ENCODE measurements around the gene SNX4.

SNX4 gene

DNA sequence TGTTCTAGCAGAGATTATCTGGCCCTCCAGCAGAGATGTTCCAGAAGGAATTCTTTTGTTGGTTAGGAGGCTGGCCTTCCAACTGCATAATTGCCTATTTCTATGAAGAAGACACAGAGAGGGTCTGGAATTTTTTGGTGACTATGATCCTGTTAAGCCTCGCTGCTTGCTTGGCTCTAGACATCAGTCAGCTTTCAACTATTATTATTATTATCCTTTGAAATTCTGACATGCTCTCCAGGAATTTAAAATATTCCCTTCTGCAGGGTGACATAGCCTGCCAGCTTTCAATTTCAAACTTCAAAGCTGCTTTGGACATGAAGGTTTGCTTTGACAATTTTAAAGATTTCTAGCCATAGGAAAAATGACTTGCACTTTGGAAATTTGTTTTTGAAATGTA, 118.6 kb downstream of the SNX4 start:
- no peak for DNase-seq

- no peak for DNase-seq
Measured at GRCh38 chr3:125398952-125399351, 121.0 kb downstream of the SNX4 start.
